B cell (primary cell): ENCODE results near the gene TECPR2. TPM values are rescaled to one million over a fixed set of nuclear protein-coding genes. Genes with fewer than 3 reads are reported as not detected.

Experiments used
- ATAC-seq: fragments of 200-7000 bp; cut with Tn5 transposase; one replicate; pipeline ENCODE4 v1.10.0; 2021; ENCODE audit warnings: low read depth, mild to moderate bottlenecking, moderate number of reproducible peaks, moderate library complexity
- CTCF ChIA-PET: fragments of 350-600 bp; sonication (Branson Sonifier 250); formaldehyde crosslinking; loops from one replicate; lab custom pipeline; 2021; ENCODE audit warnings: antibody characterized with exemption, inconsistent platforms; lab: Charles Lee
- POLR2A ChIA-PET: fragments of 350-600 bp; sonication (Branson Sonifier 250); formaldehyde crosslinking; loops from one replicate; lab custom pipeline; 2021; ENCODE audit warnings: antibody characterized with exemption; lab: Charles Lee
- DNase-seq: peaks from one replicate; pipeline ENCODE4 v3.0.0; 2013
- H2AFZ ChIP-seq: 2 replicates; pipeline ENCODE4 v1.6.1; 2012; ENCODE audit warnings: mild to moderate bottlenecking, low read depth, low read length; ENCODE audit not compliant: insufficient read depth, poor library complexity, severe bottlenecking
- H3K27ac ChIP-seq, 2 donors: 1 replicate in 1 of 2; 2 replicates in 1 of 2; pipeline ENCODE4 v1.5.1; 2012 to 2013; ENCODE audit warnings: low read length in 2 of 2, mild to moderate bottlenecking in 2 of 2, moderate library complexity in 1 of 2
- H3K27me3 ChIP-seq, 4 experiments: fragments of 200-600 bp in 1 of 4; sonication (generic) in 1 of 4; replicated peaks in 1 of 4; 1 replicate in 2 of 4; 2 replicates in 2 of 4; pipeline versions ENCODE4 v1.6.1 to v1.7.0; 2013 to 2016; ENCODE audit warnings: low read length in 3 of 4, mild to moderate bottlenecking in 2 of 4, mixed read lengths in 1 of 4, moderate library complexity in 1 of 4; ENCODE audit not compliant: insufficient read depth in 4 of 4, control insufficient read depth in 3 of 4; ENCODE audit errors: control extremely low read depth in 1 of 4
- H3K36me3 ChIP-seq, 2 experiments: replicated peaks in 1 of 2; 1 replicate in 1 of 2; 2 replicates in 1 of 2; pipeline versions ENCODE4 v1.6.1 to v1.7.1; 2013; ENCODE audit warnings: low read length in 1 of 2; ENCODE audit not compliant: insufficient read depth in 2 of 2, control insufficient read depth in 1 of 2; ENCODE audit errors: control extremely low read depth in 1 of 2, extremely low read depth in 1 of 2
- H3K4me1 ChIP-seq, 2 donors: fragments of 200-600 bp in 1 of 2; sonication (generic) in 1 of 2; 1 replicate in 1 of 2; 2 replicates in 1 of 2; pipeline versions ENCODE4 v1.5.1 to v1.6.1; 2013 to 2017; ENCODE audit warnings: low read length in 2 of 2; ENCODE audit not compliant: control insufficient read depth in 2 of 2, insufficient read depth in 2 of 2
- H3K4me2 ChIP-seq: replicated peaks from 2 replicates; pipeline ENCODE3; 2012; ENCODE audit warnings: mild to moderate bottlenecking, low read depth, low read length; ENCODE audit not compliant: poor library complexity, severe bottlenecking
- H3K4me3 ChIP-seq, 5 experiments: fragments of 200-600 bp in 1 of 5; sonication (generic) in 1 of 5; 1 replicate in 3 of 5; 2 replicates in 2 of 5; pipeline versions ENCODE4 v1.5.1 to v1.7.0; 2011 to 2016; ENCODE audit warnings: low read length in 4 of 5, mild to moderate bottlenecking in 4 of 5, low read depth in 2 of 5, control low read depth in 1 of 5, moderate library complexity in 1 of 5; ENCODE audit not compliant: insufficient read depth in 1 of 5; ENCODE audit errors: control extremely low read depth in 1 of 5, extremely low read depth in 1 of 5
- H3K79me2 ChIP-seq: fragments of 200-600 bp; sonication (generic); one replicate; pipeline ENCODE4 v1.6.0; 2016; ENCODE audit warnings: low read length; ENCODE audit not compliant: control insufficient read depth, insufficient read depth
- H3K9ac ChIP-seq: fragments of 200-600 bp; sonication (generic); 2 replicates; pipeline ENCODE4 v1.6.1; 2017; ENCODE audit warnings: mild to moderate bottlenecking, low read length, moderate library complexity
- H3K9me3 ChIP-seq, 3 donors: one replicate each; pipeline versions ENCODE4 v1.6.1 to v1.7.1; 2013; ENCODE audit warnings: low read length in 2 of 3; ENCODE audit not compliant: control insufficient read depth in 2 of 3, insufficient read depth in 1 of 3; ENCODE audit errors: control extremely low read depth in 1 of 3
- H4K20me1 ChIP-seq: 2 replicates; pipeline ENCODE4 v1.6.0; 2012; ENCODE audit warnings: mild to moderate bottlenecking, low read length; ENCODE audit not compliant: insufficient read depth, control insufficient read depth, poor library complexity, severe bottlenecking
- H3K27ac Mint-ChIP-seq: one replicate; pipeline ENCODE4 v1.8.0; 2021; ENCODE audit warnings: mixed read lengths
- H3K27me3 Mint-ChIP-seq: one replicate; pipeline ENCODE4 v1.8.0; 2021; ENCODE audit warnings: mixed read lengths
- H3K4me1 Mint-ChIP-seq: one replicate; pipeline ENCODE4 v1.8.0; 2021; ENCODE audit warnings: mixed read lengths
- H3K4me3 Mint-ChIP-seq: one replicate; pipeline ENCODE4 v1.8.0; 2021; ENCODE audit warnings: mixed read lengths
- H3K9me3 Mint-ChIP-seq: one replicate; pipeline ENCODE4 v1.8.0; 2022; ENCODE audit warnings: mixed read lengths; ENCODE audit not compliant: insufficient read depth
- CTCF ChIP-seq: fragments of 200-600 bp; IDR thresholded peaks from one replicate; pipeline ENCODE4 v1.8.0; 2022; ENCODE audit warnings: antibody characterized with exemption, mild to moderate bottlenecking
- EZH2 ChIP-seq: IDR thresholded peaks from 2 replicates; pipeline ENCODE4 v1.6.1; 2012; ENCODE audit warnings: borderline replicate concordance, low read depth, mild to moderate bottlenecking, moderate library complexity, low read length; ENCODE audit not compliant: insufficient read depth, poor library complexity, severe bottlenecking
- WGBS: methylation state at CpG from one replicate; pipeline ENCODE4 v1.1.5; 2013; ENCODE audit warnings: missing lambda C conversion rate; ENCODE audit not compliant: insufficient coverage; 5-methylcytosine and 5-hydroxymethylcytosine counted together
- intact Hi-C: fragments of 100-400 bp; cut with micrococcal nuclease; formaldehyde crosslinking; loops from one replicate; pipeline ENCODE4 v1.10.0; 2022
- polyA plus RNA-seq: library from polyadenylated mRNA; depleted of rRNA; stranded (reverse); fragments of >200 nt; gene quantifications from 2 replicates; pipeline ENCODE4 v1.2.3, GENCODE V29; 2012
- total RNA-seq, 2 donors: library from RNA; stranded (reverse); fragments of 120-200 nt in 1 of 2; gene quantifications; 1 replicate in 1 of 2; 2 replicates in 1 of 2; pipeline versions ENCODE4 v1.2.3 to v1.2.4, GENCODE V29; 2013 to 2022

The TECPR2 gene
- total and polyA plus RNA-seq, 2 donors (not counting 1 experiment from before 2014, with no cell fraction given), result 4.7 to 10.8 TPM

DNA sequence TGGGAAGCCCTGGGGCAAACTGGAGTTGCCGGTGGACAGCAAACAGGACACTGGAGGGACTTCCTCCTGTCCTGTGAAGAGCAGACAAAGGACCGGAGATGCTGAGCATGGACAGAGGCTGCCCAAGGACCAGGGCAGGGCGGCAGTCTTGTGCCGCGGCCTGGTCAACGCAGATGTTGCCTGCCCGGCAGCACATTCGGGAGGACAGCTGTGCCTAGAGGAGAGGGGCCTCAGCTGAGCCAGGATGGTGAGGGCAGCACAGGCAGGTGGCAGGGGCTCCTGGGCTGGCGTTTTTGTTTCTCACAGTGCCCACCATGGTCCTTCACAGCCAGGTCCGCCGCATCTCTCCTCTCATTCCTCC is 133.6 kb downstream of the TECPR2 start:
- 96% methylated on average over 11 of the region's 11 CpGs for WGBS
- Mint-ChIP-seq H3K27me3 (no peaks in the 10 kb centered on the region), H3K27ac (no peak overlapping the region), H3K9me3 (no peaks in the 10 kb centered on the region), H3K4me3 (no peak overlapping the region), H3K4me1 (no peaks in the 10 kb centered on the region)
- DNase-seq (no peak), ATAC-seq (no peak)
- H3K27me3 ChIP-seq, result no peaks in the 10 kb centered on the region
- H3K9me3 ChIP-seq, result no peaks in the 10 kb centered on the region
- H3K9ac ChIP-seq, result no peak overlapping the region
- H2AFZ ChIP-seq, result no peak overlapping the region
- TF ChIP-seq CTCF (no peak), EZH2 (no peak)
- peaks cover 0 to 4% of the 10 kb centered on the region in 2 experiments for H3K36me3 ChIP-seq
- no peak overlapping the region for H3K27ac ChIP-seq
- ChIA-PET POLR2A (no interaction called here), CTCF (no interaction called here)
- H3K4me3 ChIP-seq, result no peak overlapping the region
- H3K4me1 ChIP-seq, result no peaks in the 10 kb centered on the region
- H4K20me1 ChIP-seq, result no peaks in the 10 kb centered on the region
- intact Hi-C loops, result no loop called here
- no peak overlapping the region for H3K4me2 ChIP-seq
- H3K79me2 ChIP-seq, result no peaks in the 10 kb centered on the region

DNA sequence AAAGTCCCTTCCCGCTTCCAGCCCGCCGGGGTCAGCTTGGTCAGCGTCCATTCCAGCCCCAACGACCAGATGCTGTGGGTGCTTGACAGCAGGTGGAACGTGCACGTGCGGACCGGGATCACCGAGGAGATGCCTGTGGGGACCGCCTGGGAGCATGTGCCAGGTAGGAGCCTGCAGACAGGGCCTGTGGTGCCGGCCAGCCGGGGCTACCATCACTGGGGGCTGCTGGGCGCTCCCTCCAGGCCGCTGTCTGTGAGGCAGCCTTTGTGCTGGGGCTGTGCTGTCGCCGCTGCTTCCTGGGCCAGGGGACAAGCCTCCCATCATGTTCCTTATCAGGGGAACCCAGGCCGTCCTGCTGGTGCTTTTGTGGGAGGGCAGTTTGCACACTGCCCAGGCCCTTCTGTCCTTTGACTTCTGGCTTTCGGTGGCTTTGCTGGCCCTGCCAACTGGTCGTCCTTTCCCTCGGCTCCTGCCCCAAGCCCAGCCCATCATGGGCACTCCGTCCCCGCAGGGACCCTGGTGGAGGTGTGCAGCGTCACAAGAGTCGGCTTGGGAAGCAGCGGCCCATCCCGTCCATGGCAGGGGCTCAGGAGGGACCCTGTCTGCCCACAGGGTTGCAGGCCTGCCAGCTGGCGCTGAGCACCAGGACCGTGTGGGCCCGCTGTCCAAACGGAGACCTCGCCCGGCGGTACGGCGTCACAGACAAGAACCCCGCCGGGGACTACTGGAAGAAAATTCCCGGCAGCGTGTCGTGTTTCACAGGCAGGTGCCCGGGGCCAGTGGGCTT is 134.4 kb downstream of the TECPR2 start:
- no peaks in the 10 kb centered on the region for H3K4me1 ChIP-seq
- no peak overlapping the region for H3K27ac ChIP-seq
- POLR2A ChIA-PET, result no interaction called here
- no peaks in the 10 kb centered on the region for H3K9me3 ChIP-seq
- H3K79me2 ChIP-seq, result no peaks in the 10 kb centered on the region
- Mint-ChIP-seq H3K27ac (no peak overlapping the region), H3K4me3 (no peak overlapping the region), H3K9me3 (no peaks in the 10 kb centered on the region), H3K27me3 (no peaks in the 10 kb centered on the region), H3K4me1 (no peaks in the 10 kb centered on the region)
- TF ChIP-seq CTCF, result no peak
- TF ChIP-seq EZH2, result no peak
- no peaks in the 10 kb centered on the region for H3K27me3 ChIP-seq
- no peak overlapping the region for H3K9ac ChIP-seq
- H3K4me2 ChIP-seq, result no peak overlapping the region
- no peak for DNase-seq
- intact Hi-C loops, result no loop called here
- no peak overlapping the region for H3K4me3 ChIP-seq
- H4K20me1 ChIP-seq, result no peaks in the 10 kb centered on the region
- 97% methylated on average over 42 of the region's 42 CpGs for WGBS
- H3K36me3 ChIP-seq, result peaks cover 0 to 4% of the 10 kb centered on the region in 2 experiments
- CTCF ChIA-PET, result no interaction called here
- H2AFZ ChIP-seq, result no peak overlapping the region
- ATAC-seq, result no peak
